Measurements from ENCODE around the gene MLXIP.

The MLXIP gene

GRCh38 chr12:122189626-122190475 is 111.3 kb downstream of the MLXIP start:
- no peak for DNase-seq

GRCh38 chr12:122190842-122191668 is 112.5 kb downstream of the MLXIP start:
- DNase-seq = peak; percentile 85

GRCh38 chr12:122192441-122192840 is 113.9 kb downstream of the MLXIP start:
- DNase-seq = no peak

- DNase-seq = no peak
Observed at GRCh38 chr12:122194804-122195203, 116.2 kb downstream of the MLXIP start.

- DNase-seq = peak; percentile 3
Observed at GRCh38 chr12:122195405-122195804, 116.8 kb downstream of the MLXIP start.
